A673 (cell line): ENCODE results near the gene ZBTB16. TPM values are rescaled to one million over a fixed set of nuclear protein-coding genes. Genes with fewer than 3 reads are reported as not detected.

ENCODE experiments used
- BruUV-seq: library from RNA; stranded (reverse); fragments of 400-500 nt; replicated peaks from 2 replicates; lab custom pipeline; 2021; lab: Mats Ljungman, UMichigan
- CTCF ChIA-PET: fragments of 300-600 bp; sonication (Branson Sonifier 250); formaldehyde crosslinking; loops from one replicate; lab custom pipeline; 2022; ENCODE audit warnings: antibody characterized with exemption; lab: Charles Lee
- POLR2A ChIA-PET: fragments of 300-600 bp; sonication (Branson Sonifier 250); formaldehyde crosslinking; loops from one replicate; lab custom pipeline; 2022; ENCODE audit warnings: antibody characterized with exemption; ENCODE audit not compliant: low non-redundant PET; lab: Charles Lee
- DNase-seq: peaks from one replicate; pipeline ENCODE4 v3.0.0-alpha.2; 2015; ENCODE audit warnings: low spot score
- H3K27ac ChIP-seq: fragments of 200-600 bp; sonication (generic); 2 replicates; pipeline ENCODE4 v1.5.1; 2016; ENCODE audit warnings: mixed run types, low read depth, mild to moderate bottlenecking, mixed read lengths, antibody characterized with exemption, low read length; ENCODE audit not compliant: poor library complexity, severe bottlenecking
- H3K27me3 ChIP-seq: fragments of 200-600 bp; sonication (generic); replicated peaks from 2 replicates; pipeline ENCODE4 v1.6.1; 2017; ENCODE audit warnings: mixed run types, low read depth, mild to moderate bottlenecking, mixed read lengths, antibody characterized with exemption, low read length; ENCODE audit not compliant: insufficient read depth, poor library complexity
- H3K36me3 ChIP-seq: fragments of 200-600 bp; sonication (generic); 2 replicates; pipeline ENCODE4 v1.6.1; 2016; ENCODE audit warnings: mixed run types, mild to moderate bottlenecking, mixed read lengths, antibody characterized with exemption, low read length; ENCODE audit not compliant: insufficient read depth, poor library complexity, severe bottlenecking
- H3K4me1 ChIP-seq: fragments of 200-600 bp; sonication (generic); 2 replicates; pipeline ENCODE4 v1.6.1; 2017; ENCODE audit warnings: mixed run types, mild to moderate bottlenecking, mixed read lengths, antibody characterized with exemption, low read length; ENCODE audit not compliant: insufficient read depth, poor library complexity, severe bottlenecking
- H3K4me3 ChIP-seq: fragments of 200-600 bp; sonication (generic); 2 replicates; pipeline ENCODE4 v1.5.1; 2016; ENCODE audit warnings: low read depth, mixed run types, mild to moderate bottlenecking, mixed read lengths, low read length; ENCODE audit not compliant: poor library complexity, severe bottlenecking
- H3K9me3 ChIP-seq: fragments of 200-600 bp; sonication (generic); 2 replicates; pipeline ENCODE4 v1.6.1; 2016; ENCODE audit warnings: mixed run types, low read depth, mild to moderate bottlenecking, mixed read lengths, antibody characterized with exemption, low read length; ENCODE audit not compliant: poor library complexity, severe bottlenecking
- CTCF ChIP-seq: fragments of 300-800, 200-600 bp; sonication (generic); conservative IDR thresholded peaks from 2 replicates; pipeline ENCODE4 v1.5.1; 2017; ENCODE audit warnings: low read depth, mild to moderate bottlenecking, antibody characterized with exemption, low read length, moderate library complexity, mixed read lengths
- EZH2 ChIP-seq: fragments of 200-600 bp; sonication (generic); IDR thresholded peaks from 2 replicates; pipeline ENCODE4 v1.6.1; 2017; ENCODE audit warnings: borderline replicate concordance, low read depth, mild to moderate bottlenecking, mixed read lengths, antibody characterized with exemption, low read length; ENCODE audit not compliant: poor library complexity, severe bottlenecking
- intact Hi-C: fragments of 100-400 bp; cut with micrococcal nuclease; formaldehyde crosslinking; loops from one replicate; pipeline ENCODE4 v1.10.0; 2022; ENCODE audit not compliant: unreplicated experiment
- total RNA-seq: library from RNA; stranded (reverse); gene quantifications from 2 replicates; pipeline ENCODE4 v1.2.3, GENCODE V29; 2021

The ZBTB16 gene
- total RNA-seq, 1 experiment from 2014 or later, result 12.0 TPM

DNA sequence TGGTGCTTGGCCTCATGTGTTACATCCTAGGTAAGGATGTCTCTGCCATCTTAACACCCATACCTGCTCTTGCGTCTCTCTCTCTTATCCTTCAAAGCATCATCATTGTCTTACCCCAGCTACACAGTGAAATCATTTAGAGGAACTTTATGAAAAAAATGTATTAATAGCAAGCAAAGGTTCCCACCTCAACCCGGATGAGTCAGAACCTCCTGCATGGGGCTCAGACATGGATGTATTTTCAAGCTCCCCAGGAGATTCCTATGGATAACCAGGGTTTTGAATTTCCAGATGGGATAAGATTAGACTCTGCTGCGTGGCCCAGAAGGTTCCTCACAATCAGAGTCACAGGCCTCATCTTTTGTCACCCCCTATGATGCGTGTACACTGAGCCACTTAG lies 147.6 kb downstream of the ZBTB16 start:
- Histone ChIP-seq H3K4me1 (no peaks in the 10 kb centered on the region), H3K9me3 (no peaks in the 10 kb centered on the region), H3K27ac (no peak overlapping the region), H3K27me3 (no peaks in the 10 kb centered on the region), H3K36me3 (no peaks in the 10 kb centered on the region), H3K4me3 (no peak overlapping the region)
- TF ChIP-seq CTCF (no peak), EZH2 (no peak)
- CTCF ChIA-PET, result no interaction called here
- no peak for DNase-seq
- BruUV-seq, result no TSS peak
- intact Hi-C loops, result no loop called here
- POLR2A ChIA-PET, result no interaction called here

DNA sequence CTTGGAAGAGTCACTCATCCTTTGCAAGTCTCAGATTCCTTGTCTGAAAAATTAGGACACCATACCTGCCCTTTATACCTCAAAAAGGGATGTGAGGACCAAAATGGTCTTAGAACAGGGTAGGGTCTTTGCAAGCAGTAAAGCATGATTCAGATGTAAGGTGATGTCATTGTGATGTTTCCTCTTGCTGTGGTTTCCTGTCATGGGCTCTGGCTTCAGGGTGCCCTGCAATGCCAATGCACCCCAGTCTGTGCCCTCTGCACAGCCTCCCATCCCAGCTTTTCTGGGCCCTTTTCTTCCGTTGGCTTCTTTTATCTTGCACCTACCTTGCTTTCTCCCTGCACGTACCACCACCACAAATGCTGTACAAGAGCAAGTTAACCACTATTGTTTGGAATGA lies 148.9 kb downstream of the ZBTB16 start:
- intact Hi-C loops, result no loop called here
- Histone ChIP-seq H3K9me3 (no peaks in the 10 kb centered on the region), H3K27ac (no peak overlapping the region), H3K27me3 (no peaks in the 10 kb centered on the region), H3K4me1 (no peaks in the 10 kb centered on the region), H3K36me3 (no peaks in the 10 kb centered on the region), H3K4me3 (no peak overlapping the region)
- BruUV-seq, result no TSS peak
- ChIA-PET POLR2A (no interaction called here), CTCF (no interaction called here)
- TF ChIP-seq CTCF (no peak), EZH2 (no peak)
- no peak for DNase-seq

DNA sequence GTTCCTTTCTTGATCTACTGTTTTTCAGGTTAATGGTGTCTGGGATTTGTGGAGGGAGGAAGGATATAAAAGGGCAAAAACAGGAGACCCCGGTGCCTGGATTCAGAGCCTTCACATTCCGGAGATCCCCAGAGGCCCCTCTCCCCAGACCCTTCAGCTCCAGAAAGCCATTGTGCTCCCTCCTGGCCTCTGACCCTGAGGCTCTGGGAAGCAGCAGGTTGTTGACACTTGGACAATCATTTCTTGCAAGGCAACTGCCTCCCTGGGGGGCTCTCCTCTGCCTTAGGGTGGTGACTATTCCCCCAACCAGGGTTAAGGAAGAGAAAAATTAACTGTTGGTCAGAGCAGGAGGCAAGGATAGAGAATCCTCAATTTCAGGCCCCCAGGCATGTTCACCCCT lies 149.8 kb downstream of the ZBTB16 start:
- BruUV-seq, result no TSS peak
- POLR2A ChIA-PET, result no interaction called here

More for the DNA sequence above, 149.8 kb downstream of the ZBTB16 start:
- no peaks in the 10 kb centered on the region for H3K4me1 ChIP-seq
- CTCF ChIA-PET, result no interaction called here
- TF ChIP-seq EZH2 (no peak), CTCF (no peak)
- H3K36me3 ChIP-seq, result no peaks in the 10 kb centered on the region
- intact Hi-C loops, result no loop called here
- no peaks in the 10 kb centered on the region for H3K9me3 ChIP-seq
- no peaks in the 10 kb centered on the region for H3K27me3 ChIP-seq
- H3K4me3 ChIP-seq, result no peak overlapping the region
- no peak for DNase-seq
- H3K27ac ChIP-seq, result no peak overlapping the region
